ENCODE measurements around the gene HLA-A.

HLA-A gene

GRCh38 chr6:29909985-29910384 lies 32.3 kb upstream of the HLA-A start:
- H3K4me1 ChIP-seq (ENCODE audit: control extremely low read depth in 1 of 4, control insufficient read depth in 4 of 4, insufficient read depth in 4 of 4, low read length in 3 of 4), result no peaks in the 10 kb centered on the region
- H3K27me3 ChIP-seq (replicated peaks in 2 of 5; ENCODE audit: control insufficient read depth in 4 of 5, insufficient read depth in 5 of 5, low read length in 4 of 5), result peaks cover 0 to 2% (median 0%) of the 10 kb centered on the region in 5 experiments
- no peaks in the 10 kb centered on the region for H3K9me3 ChIP-seq (ENCODE audit: control extremely low read depth in 1 of 5, control insufficient read depth in 4 of 5, insufficient read depth in 2 of 5, low read depth in 1 of 5, low read length in 4 of 5)
- DNase-seq, result no peak
- ChIA-PET POLR2A (no interaction called here), CTCF (interaction anchor here (1.1 kb wide), 1 partner anchor 11 kb away, joined by 3 read pairs; no protein-coding TSS in a partner anchor)
- no peak overlapping the region for H3K4me3 ChIP-seq (ENCODE audit: control insufficient read depth in 1 of 7, extremely low read depth in 1 of 7, insufficient read depth in 4 of 7, low read depth in 2 of 7, low read length in 6 of 7)
- no peaks in the 10 kb centered on the region for H3K36me3 ChIP-seq (ENCODE audit: control insufficient read depth in 4 of 4, insufficient read depth in 4 of 4, low read length in 3 of 4)
- no peak overlapping the region for H3K27ac ChIP-seq (ENCODE audit: insufficient read depth in 1 of 2, low read depth in 1 of 2, low read length in 2 of 2, poor library complexity in 1 of 2, severe bottlenecking in 2 of 2)
- WGBS (ENCODE audit: insufficient coverage), result no CpG with 5 or more reads among the region's 1 CpG

- peaks cover 0 to 2% (median 0%) of the 10 kb centered on the region in 5 experiments for H3K27me3 ChIP-seq (replicated peaks in 2 of 5; ENCODE audit: control insufficient read depth in 4 of 5, insufficient read depth in 5 of 5, low read length in 4 of 5)
- ChIA-PET POLR2A (interaction anchor here (0.6 kb wide), 1 partner anchor 65 kb away, joined by 3 read pairs; no protein-coding TSS in a partner anchor), CTCF (interaction anchor here (0.7 kb wide), 1 partner anchor 60 kb away, joined by 3 read pairs; no protein-coding TSS in a partner anchor)
- H3K4me3 ChIP-seq (ENCODE audit: control insufficient read depth in 1 of 7, extremely low read depth in 1 of 7, insufficient read depth in 4 of 7, low read depth in 2 of 7, low read length in 6 of 7), result no peak overlapping the region
- H3K36me3 ChIP-seq (ENCODE audit: control insufficient read depth in 4 of 4, insufficient read depth in 4 of 4, low read length in 3 of 4), result no peaks in the 10 kb centered on the region
- H3K4me1 ChIP-seq (ENCODE audit: control extremely low read depth in 1 of 4, control insufficient read depth in 4 of 4, insufficient read depth in 4 of 4, low read length in 3 of 4), result no peaks in the 10 kb centered on the region
- no peak for DNase-seq
- WGBS (ENCODE audit: insufficient coverage), result 91% methylated on average over 1 of the region's 2 CpGs
- no peak overlapping the region for H3K27ac ChIP-seq (ENCODE audit: insufficient read depth in 1 of 2, low read depth in 1 of 2, low read length in 2 of 2, poor library complexity in 1 of 2, severe bottlenecking in 2 of 2)
- H3K9me3 ChIP-seq (ENCODE audit: control extremely low read depth in 1 of 5, control insufficient read depth in 4 of 5, insufficient read depth in 2 of 5, low read depth in 1 of 5, low read length in 4 of 5), result no peaks in the 10 kb centered on the region
These were observed 29.5 kb upstream of the HLA-A start for GRCh38 chr6:29912840-29913239.

GRCh38 chr6:29916741-29917140 lies 25.6 kb upstream of the HLA-A start:
- WGBS (ENCODE audit: insufficient coverage), result 47% methylated on average over 1 of the region's 1 CpG
- no peak overlapping the region for H3K27ac ChIP-seq (ENCODE audit: insufficient read depth in 1 of 2, low read depth in 1 of 2, low read length in 2 of 2, poor library complexity in 1 of 2, severe bottlenecking in 2 of 2)
- CTCF ChIA-PET, result interaction anchor here (1.0 kb wide), 1 partner anchor 51 kb away, joined by 3 read pairs; no protein-coding TSS in a partner anchor
- peaks cover 0 to 2% (median 0%) of the 10 kb centered on the region in 5 experiments for H3K27me3 ChIP-seq (replicated peaks in 2 of 5; ENCODE audit: control insufficient read depth in 4 of 5, insufficient read depth in 5 of 5, low read length in 4 of 5)
- H3K36me3 ChIP-seq (ENCODE audit: control insufficient read depth in 4 of 4, insufficient read depth in 4 of 4, low read length in 3 of 4), result no peaks in the 10 kb centered on the region
- no peak overlapping the region for H3K4me3 ChIP-seq (ENCODE audit: control insufficient read depth in 1 of 7, extremely low read depth in 1 of 7, insufficient read depth in 4 of 7, low read depth in 2 of 7, low read length in 6 of 7)
- no peak for DNase-seq
- no peaks in the 10 kb centered on the region for H3K9me3 ChIP-seq (ENCODE audit: control extremely low read depth in 1 of 5, control insufficient read depth in 4 of 5, insufficient read depth in 2 of 5, low read depth in 1 of 5, low read length in 4 of 5)
- no peaks in the 10 kb centered on the region for H3K4me1 ChIP-seq (ENCODE audit: control extremely low read depth in 1 of 4, control insufficient read depth in 4 of 4, insufficient read depth in 4 of 4, low read length in 3 of 4)
- POLR2A ChIA-PET, result no interaction called here

- 100% methylated on average over 1 of the region's 2 CpGs for WGBS (ENCODE audit: insufficient coverage)
- Histone ChIP-seq H3K4me1 (ENCODE audit: control extremely low read depth in 1 of 4, control insufficient read depth in 4 of 4, insufficient read depth in 4 of 4, low read length in 3 of 4) (no peaks in the 10 kb centered on the region), H3K9me3 (ENCODE audit: control extremely low read depth in 1 of 5, control insufficient read depth in 4 of 5, insufficient read depth in 2 of 5, low read depth in 1 of 5, low read length in 4 of 5) (no peaks in the 10 kb centered on the region), H3K36me3 (ENCODE audit: control insufficient read depth in 4 of 4, insufficient read depth in 4 of 4, low read length in 3 of 4) (no peaks in the 10 kb centered on the region), H3K27me3 (replicated peaks in 2 of 5; ENCODE audit: control insufficient read depth in 4 of 5, insufficient read depth in 5 of 5, low read length in 4 of 5) (peaks cover 0 to 2% (median 0%) of the 10 kb centered on the region in 5 experiments), H3K4me3 (ENCODE audit: control insufficient read depth in 1 of 7, extremely low read depth in 1 of 7, insufficient read depth in 4 of 7, low read depth in 2 of 7, low read length in 6 of 7) (no peak overlapping the region), H3K27ac (ENCODE audit: insufficient read depth in 1 of 2, low read depth in 1 of 2, low read length in 2 of 2, poor library complexity in 1 of 2, severe bottlenecking in 2 of 2) (no peak overlapping the region)
- ChIA-PET CTCF (no interaction called here), POLR2A (no interaction called here)
- no peak for DNase-seq
These were observed 24.5 kb upstream of the HLA-A start for GRCh38 chr6:29917857-29918256.

GRCh38 chr6:29919506-29920445 lies 22.6 kb upstream of the HLA-A start:
- WGBS (ENCODE audit: insufficient coverage), result 100% methylated on average over 1 of the region's 1 CpG
- Histone ChIP-seq H3K4me3 (ENCODE audit: control insufficient read depth in 1 of 7, extremely low read depth in 1 of 7, insufficient read depth in 4 of 7, low read depth in 2 of 7, low read length in 6 of 7) (no peak overlapping the region), H3K27me3 (replicated peaks in 2 of 5; ENCODE audit: control insufficient read depth in 4 of 5, insufficient read depth in 5 of 5, low read length in 4 of 5) (no peaks in the 10 kb centered on the region), H3K9me3 (ENCODE audit: control extremely low read depth in 1 of 5, control insufficient read depth in 4 of 5, insufficient read depth in 2 of 5, low read depth in 1 of 5, low read length in 4 of 5) (no peaks in the 10 kb centered on the region), H3K27ac (ENCODE audit: insufficient read depth in 1 of 2, low read depth in 1 of 2, low read length in 2 of 2, poor library complexity in 1 of 2, severe bottlenecking in 2 of 2) (no peak overlapping the region), H3K36me3 (ENCODE audit: control insufficient read depth in 4 of 4, insufficient read depth in 4 of 4, low read length in 3 of 4) (no peaks in the 10 kb centered on the region), H3K4me1 (ENCODE audit: control extremely low read depth in 1 of 4, control insufficient read depth in 4 of 4, insufficient read depth in 4 of 4, low read length in 3 of 4) (no peaks in the 10 kb centered on the region)
- DNase-seq, result no peak
- CTCF ChIA-PET, result interaction anchor here (1.3 to 1.5 kb wide), 2 partner anchors 21 to 48 kb away, joined by 3 to 4 read pairs; no protein-coding TSS in a partner anchor
- POLR2A ChIA-PET, result interaction anchor here (0.6 kb wide), 1 partner anchor 1871 kb away, joined by 3 read pairs; no protein-coding TSS in a partner anchor

- Histone ChIP-seq H3K4me1 (ENCODE audit: control extremely low read depth in 1 of 4, control insufficient read depth in 4 of 4, insufficient read depth in 4 of 4, low read length in 3 of 4) (peaks cover 0 to 21% (median 13%) of the 10 kb centered on the region in 4 experiments), H3K36me3 (ENCODE audit: control insufficient read depth in 4 of 4, insufficient read depth in 4 of 4, low read length in 3 of 4) (peaks cover 0 to 3% (median 0%) of the 10 kb centered on the region in 4 experiments), H3K27me3 (replicated peaks in 2 of 5; ENCODE audit: control insufficient read depth in 4 of 5, insufficient read depth in 5 of 5, low read length in 4 of 5) (no peaks in the 10 kb centered on the region), H3K4me3 (ENCODE audit: control insufficient read depth in 1 of 7, extremely low read depth in 1 of 7, insufficient read depth in 4 of 7, low read depth in 2 of 7, low read length in 6 of 7) (no peak overlapping the region), H3K27ac (ENCODE audit: insufficient read depth in 1 of 2, low read depth in 1 of 2, low read length in 2 of 2, poor library complexity in 1 of 2, severe bottlenecking in 2 of 2) (peak overlapping the region in 1 of 2 experiments; percentile 25), H3K9me3 (ENCODE audit: control extremely low read depth in 1 of 5, control insufficient read depth in 4 of 5, insufficient read depth in 2 of 5, low read depth in 1 of 5, low read length in 4 of 5) (no peaks in the 10 kb centered on the region)
- 100% methylated on average over 1 of the region's 3 CpGs for WGBS (ENCODE audit: insufficient coverage)
- ChIA-PET CTCF (no interaction called here), POLR2A (no interaction called here)
- DNase-seq, result no peak
These were observed 18.0 kb upstream of the HLA-A start for GRCh38 chr6:29924287-29924686.

GRCh38 chr6:29924731-29925130 lies 17.6 kb upstream of the HLA-A start:
- Histone ChIP-seq H3K27ac (ENCODE audit: insufficient read depth in 1 of 2, low read depth in 1 of 2, low read length in 2 of 2, poor library complexity in 1 of 2, severe bottlenecking in 2 of 2) (peak overlapping the region in 1 of 2 experiments; percentile 91), H3K4me1 (ENCODE audit: control extremely low read depth in 1 of 4, control insufficient read depth in 4 of 4, insufficient read depth in 4 of 4, low read length in 3 of 4) (peaks cover 0 to 21% (median 13%) of the 10 kb centered on the region in 4 experiments), H3K4me3 (ENCODE audit: control insufficient read depth in 1 of 7, extremely low read depth in 1 of 7, insufficient read depth in 4 of 7, low read depth in 2 of 7, low read length in 6 of 7) (no peak overlapping the region), H3K27me3 (replicated peaks in 2 of 5; ENCODE audit: control insufficient read depth in 4 of 5, insufficient read depth in 5 of 5, low read length in 4 of 5) (no peaks in the 10 kb centered on the region), H3K36me3 (ENCODE audit: control insufficient read depth in 4 of 4, insufficient read depth in 4 of 4, low read length in 3 of 4) (peaks cover 0 to 4% (median 0%) of the 10 kb centered on the region in 4 experiments), H3K9me3 (ENCODE audit: control extremely low read depth in 1 of 5, control insufficient read depth in 4 of 5, insufficient read depth in 2 of 5, low read depth in 1 of 5, low read length in 4 of 5) (no peaks in the 10 kb centered on the region)
- POLR2A ChIA-PET, result no interaction called here
- 51% methylated on average over 2 of the region's 3 CpGs for WGBS (ENCODE audit: insufficient coverage)
- CTCF ChIA-PET, result no interaction called here
- DNase-seq, result peak in 1 of 3 donors; percentile 60

All from common myeloid progenitor, CD34-positive (primary cell).